HepG2 (cell line): ENCODE results near the gene GATAD2B. TPM values are rescaled to one million over a fixed set of nuclear protein-coding genes. Genes with fewer than 3 reads are reported as not detected.

Source experiments
- FOSL1 ChIP-seq: sonication (generic); formaldehyde crosslinking; IDR thresholded peaks from 2 replicates; pipeline ENCODE4 v1.9.0; 2021; ENCODE audit warnings: missing genetic modification reagents, borderline replicate concordance
- HES4 ChIP-seq: sonication (generic); formaldehyde crosslinking; IDR thresholded peaks from 2 replicates; pipeline ENCODE4 v1.9.0; 2021; ENCODE audit warnings: mild to moderate bottlenecking, missing genetic modification reagents, borderline replicate concordance
- MAFF ChIP-seq: IDR thresholded peaks from 2 replicates; pipeline ENCODE4 v1.6.1; 2011; ENCODE audit warnings: low read depth, low read length, improper control_type of control experiment
- MXI1 ChIP-seq: IDR thresholded peaks from 3 replicates; pipeline ENCODE4 v1.6.1; 2012; ENCODE audit warnings: low read depth, low read length, inconsistent platforms, borderline replicate concordance
- ZBTB8A ChIP-seq: sonication (generic); formaldehyde crosslinking; IDR thresholded peaks from 2 replicates; pipeline ENCODE4 v1.4.0; 2020; ENCODE audit warnings: mild to moderate bottlenecking, low read depth, missing genetic modification reagents, borderline replicate concordance
- ZNF256 ChIP-seq: sonication (generic); formaldehyde crosslinking; conservative IDR thresholded peaks from 2 replicates; pipeline ENCODE4 v1.4.0; 2020; ENCODE audit warnings: missing genetic modification reagents
- ZNF3 ChIP-seq: IDR thresholded peaks from 2 replicates; pipeline ENCODE4 v1.7.0; 2017; ENCODE audit warnings: inconsistent platforms
- ZNF883 ChIP-seq: sonication (generic); formaldehyde crosslinking; IDR thresholded peaks from 2 replicates; pipeline ENCODE4 v1.5.1; 2020; ENCODE audit warnings: mild to moderate bottlenecking, missing genetic modification reagents; ENCODE audit errors: not compliant biosample characterization
- polyA plus RNA-seq, 8 experiments: library from polyadenylated mRNA; depleted of rRNA in 3 of 8; stranded (reverse) in 7 of 8; unstranded in 1 of 8; fragments of >200 nt; fragmentation: Illumina TruSeq in 4 of 8; extraction: Trizol in 4 of 8; gene quantifications; 2 replicates each; pipeline versions ENCODE4 v1.2.1 to v1.2.3, GENCODE V29; 2011 to 2016; ENCODE audit warnings: low read depth in 4 of 8, missing spikeins in 1 of 8, mixed read lengths in 1 of 8; ENCODE audit not compliant: insufficient read depth in 1 of 8
- total RNA-seq, 5 experiments: library from RNA; depleted of rRNA; stranded (reverse); fragments of >200 nt; fragmentation: Illumina TruSeq; extraction: Trizol; gene quantifications; 2 replicates each; pipeline ENCODE4 v1.2.3, GENCODE V29; 2016; ENCODE audit warnings: low read depth in 1 of 5
- TF ChIP-seq, protein P1 (sequence below): sonication (generic); formaldehyde crosslinking; IDR thresholded peaks from 2 replicates; pipeline ENCODE4 v1.5.1; 2020; ENCODE audit warnings: mild to moderate bottlenecking, missing genetic modification reagents, moderate library complexity

GATAD2B gene
- total and polyA plus RNA-seq, 2 of the 13 experiments (the other 11 are each of a cell fraction or from before 2014, with no cell fraction given), result 3.2 to 5.2 TPM

- no peak for TF ChIP-seq HES4 (CRISPR knock-in tag)
- no peak for TF ChIP-seq ZNF3 (CRISPR knock-in tag)
- no peak for TF ChIP-seq ZNF883
- TF ChIP-seq FOSL1 (CRISPR knock-in tag), result no peak
- no peak for TF ChIP-seq ZNF256 (CRISPR knock-in tag)
- no peak for TF ChIP-seq ZBTB8A
- TF ChIP-seq MAFF, result no peak
- TF ChIP-seq, protein P1, sequence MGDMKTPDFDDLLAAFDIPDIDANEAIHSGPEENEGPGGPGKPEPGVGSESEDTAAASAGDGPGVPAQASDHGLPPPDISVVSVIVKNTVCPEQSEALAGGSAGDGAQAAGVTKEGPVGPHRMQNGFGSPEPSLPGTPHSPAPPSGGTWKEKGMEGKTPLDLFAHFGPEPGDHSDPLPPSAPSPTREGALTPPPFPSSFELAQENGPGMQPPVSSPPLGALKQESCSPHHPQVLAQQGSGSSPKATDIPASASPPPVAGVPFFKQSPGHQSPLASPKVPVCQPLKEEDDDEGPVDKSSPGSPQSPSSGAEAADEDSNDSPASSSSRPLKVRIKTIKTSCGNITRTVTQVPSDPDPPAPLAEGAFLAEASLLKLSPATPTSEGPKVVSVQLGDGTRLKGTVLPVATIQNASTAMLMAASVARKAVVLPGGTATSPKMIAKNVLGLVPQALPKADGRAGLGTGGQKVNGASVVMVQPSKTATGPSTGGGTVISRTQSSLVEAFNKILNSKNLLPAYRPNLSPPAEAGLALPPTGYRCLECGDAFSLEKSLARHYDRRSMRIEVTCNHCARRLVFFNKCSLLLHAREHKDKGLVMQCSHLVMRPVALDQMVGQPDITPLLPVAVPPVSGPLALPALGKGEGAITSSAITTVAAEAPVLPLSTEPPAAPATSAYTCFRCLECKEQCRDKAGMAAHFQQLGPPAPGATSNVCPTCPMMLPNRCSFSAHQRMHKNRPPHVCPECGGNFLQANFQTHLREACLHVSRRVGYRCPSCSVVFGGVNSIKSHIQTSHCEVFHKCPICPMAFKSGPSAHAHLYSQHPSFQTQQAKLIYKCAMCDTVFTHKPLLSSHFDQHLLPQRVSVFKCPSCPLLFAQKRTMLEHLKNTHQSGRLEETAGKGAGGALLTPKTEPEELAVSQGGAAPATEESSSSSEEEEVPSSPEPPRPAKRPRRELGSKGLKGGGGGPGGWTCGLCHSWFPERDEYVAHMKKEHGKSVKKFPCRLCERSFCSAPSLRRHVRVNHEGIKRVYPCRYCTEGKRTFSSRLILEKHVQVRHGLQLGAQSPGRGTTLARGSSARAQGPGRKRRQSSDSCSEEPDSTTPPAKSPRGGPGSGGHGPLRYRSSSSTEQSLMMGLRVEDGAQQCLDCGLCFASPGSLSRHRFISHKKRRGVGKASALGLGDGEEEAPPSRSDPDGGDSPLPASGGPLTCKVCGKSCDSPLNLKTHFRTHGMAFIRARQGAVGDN (CRISPR knock-in tag), result peak; percentile 44
- no peak for TF ChIP-seq MXI1
- TF ChIP-seq, all 625 proteins: peak for 3
Measured at GRCh38 chr1:153794624-153795329, 128.0 kb downstream of the GATAD2B start (continued).
